Fibroblast of upper back skin (primary cell): Measurements from ENCODE around the gene NOX3.
"Not testable (repeated sequence)": the region's sequence is repeated elsewhere in the genome, so short reads cannot be mapped to it uniquely, and the experiment has no call there.

Experiments used
- DNase-seq: peaks from one replicate; pipeline ENCODE4 v3.0.0-alpha.2; 2013

NOX3 gene

GRCh38 chr6:155364844-155365437 lies 90.7 kb downstream of the NOX3 start:
- no peak for DNase-seq

GRCh38 chr6:155364021-155364420 lies 91.6 kb downstream of the NOX3 start:
- DNase-seq = peak; percentile 25

GRCh38 chr6:155362968-155363632 lies 92.5 kb downstream of the NOX3 start:
- DNase-seq = not testable (repeated sequence)

- DNase-seq = no peak
These were observed 101.5 kb downstream of the NOX3 start for GRCh38 chr6:155354167-155354566.

GRCh38 chr6:155352811-155353210 lies 102.8 kb downstream of the NOX3 start:
- DNase-seq = peak; percentile 61

- no peak for DNase-seq
These were observed 103.6 kb downstream of the NOX3 start for GRCh38 chr6:155352130-155352420.

- no peak for DNase-seq
These were observed 104.1 kb downstream of the NOX3 start for GRCh38 chr6:155351273-155352129.

GRCh38 chr6:155349956-155350355 lies 105.7 kb downstream of the NOX3 start:
- no peak for DNase-seq

GRCh38 chr6:155349129-155349528 lies 106.5 kb downstream of the NOX3 start:
- peak; percentile 41 for DNase-seq

- no peak for DNase-seq
These were observed 107.8 kb downstream of the NOX3 start for GRCh38 chr6:155347800-155348199.

- no peak for DNase-seq
These were observed 108.7 kb downstream of the NOX3 start for GRCh38 chr6:155346957-155347356.
